WTC11 (cell line): ENCODE results near the gene PXT1. TPM values are rescaled to one million over a fixed set of nuclear protein-coding genes. Genes with fewer than 3 reads are reported as not detected.

Experiments used
- ATAC-seq: fragments of 200-7000 bp; cut with Tn5 transposase; 2 replicates; pipeline ENCODE4 v1.10.0; 2021; ENCODE audit warnings: mild to moderate bottlenecking, moderate library complexity
- CTCF ChIA-PET: fragments of 300-600 bp; sonication (Branson Sonifier 250); formaldehyde crosslinking; loops from one replicate; lab custom pipeline; 2021; ENCODE audit warnings: antibody characterized with exemption; lab: Charles Lee
- POLR2A ChIA-PET: fragments of 350-600 bp; sonication (Branson Sonifier 250); formaldehyde crosslinking; loops from one replicate; lab custom pipeline; 2021; ENCODE audit warnings: antibody characterized with exemption; lab: Charles Lee
- DNase-seq: peaks from one replicate; pipeline ENCODE4 v3.0.0; 2021; ENCODE audit warnings: low spot score
- H3K27ac Mint-ChIP-seq: 2 replicates; pipeline ENCODE4 v1.8.0; 2021; ENCODE audit warnings: mixed read lengths
- H3K27me3 Mint-ChIP-seq: 2 replicates; pipeline ENCODE4 v1.8.0; 2021; ENCODE audit warnings: low read depth, mild to moderate bottlenecking, moderate library complexity, mixed read lengths
- H3K36me3 Mint-ChIP-seq: 2 replicates; pipeline ENCODE4 v1.8.0; 2021; ENCODE audit warnings: mixed read lengths
- H3K4me1 Mint-ChIP-seq: 2 replicates; pipeline ENCODE4 v1.8.0; 2022; ENCODE audit warnings: mixed read lengths
- H3K4me3 Mint-ChIP-seq: 2 replicates; pipeline ENCODE4 v1.8.0; 2021; ENCODE audit warnings: mild to moderate bottlenecking, moderate library complexity, mixed read lengths
- H3K9me3 Mint-ChIP-seq: 2 replicates; pipeline ENCODE4 v1.8.0; 2021; ENCODE audit warnings: mixed read lengths
- E2F1 ChIP-seq: sonication (generic); formaldehyde crosslinking; IDR thresholded peaks from 2 replicates; pipeline ENCODE4 v1.8.0; 2022; ENCODE audit warnings: mild to moderate bottlenecking, missing genetic modification reagents
- FOXP1 ChIP-seq: sonication (generic); formaldehyde crosslinking; IDR thresholded peaks from 2 replicates; pipeline ENCODE4 v1.8.0; 2022; ENCODE audit warnings: missing genetic modification reagents, mild to moderate bottlenecking, moderate library complexity, borderline replicate concordance
- GABPB1 ChIP-seq: sonication (generic); formaldehyde crosslinking; IDR thresholded peaks from 2 replicates; pipeline ENCODE4 v1.8.1; 2023; ENCODE audit warnings: mild to moderate bottlenecking, missing genetic modification reagents
- ZNF532 ChIP-seq: fragments of 250-450 bp; sonication (Bioruptor Pico); IDR thresholded peaks from 2 replicates; pipeline ENCODE4 v1.9.0; 2021; ENCODE audit warnings: mild to moderate bottlenecking, borderline replicate concordance
- ZNF671 ChIP-seq: fragments of 250-450 bp; sonication (Bioruptor Pico); IDR thresholded peaks from 2 replicates; pipeline ENCODE4 v1.8.0; 2021; ENCODE audit warnings: mild to moderate bottlenecking
- total RNA-seq: library from RNA; stranded (reverse); gene quantifications from 3 replicates; pipeline ENCODE4 v1.2.3, GENCODE V29; 2021
- TF ChIP-seq, protein P1 (sequence below): sonication (generic); formaldehyde crosslinking; IDR thresholded peaks from 2 replicates; pipeline ENCODE4 v1.8.1; 2023; ENCODE audit warnings: mild to moderate bottlenecking, moderate library complexity, missing genetic modification reagents
- TF ChIP-seq, protein P2 (sequence below): sonication (generic); formaldehyde crosslinking; IDR thresholded peaks from 2 replicates; pipeline ENCODE4 v1.8.0; 2023; ENCODE audit warnings: missing genetic modification reagents, mild to moderate bottlenecking, borderline replicate concordance

The PXT1 gene
- total RNA-seq, 1 experiment from 2014 or later, result 0.15 TPM

DNA sequence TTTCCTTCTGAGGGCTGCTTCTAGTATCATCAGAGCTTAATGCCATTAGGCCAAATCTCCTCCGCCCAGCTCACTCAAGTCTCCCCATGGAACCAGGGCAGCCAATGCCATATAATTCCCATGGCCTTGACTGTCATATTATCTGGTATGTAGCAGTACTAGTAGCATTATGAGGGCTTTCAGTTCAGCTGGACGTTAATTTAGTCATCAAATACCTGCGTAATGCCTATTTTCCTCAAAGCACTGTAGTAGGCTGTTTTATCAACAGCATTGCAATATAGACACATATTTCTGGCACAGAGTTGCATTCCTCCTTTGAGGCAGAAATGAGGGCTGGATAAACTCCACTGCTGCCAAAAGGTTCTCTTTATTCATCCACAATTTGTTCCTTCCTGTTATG, 1.8 kb upstream of the PXT1 start:
- H3K4me1 Mint-ChIP-seq, result peaks cover 31% of the 10 kb centered on the region
- H3K4me3 Mint-ChIP-seq, result peak overlapping the region; percentile 92
- TF ChIP-seq FOXP1 (no peak), E2F1 (CRISPR knock-in tag) (no peak), GABPB1 (CRISPR knock-in tag) (0 out of 2 replicates have a peak, but pooled peaks have one; percentile 19)
- TF ChIP-seq, protein P1, sequence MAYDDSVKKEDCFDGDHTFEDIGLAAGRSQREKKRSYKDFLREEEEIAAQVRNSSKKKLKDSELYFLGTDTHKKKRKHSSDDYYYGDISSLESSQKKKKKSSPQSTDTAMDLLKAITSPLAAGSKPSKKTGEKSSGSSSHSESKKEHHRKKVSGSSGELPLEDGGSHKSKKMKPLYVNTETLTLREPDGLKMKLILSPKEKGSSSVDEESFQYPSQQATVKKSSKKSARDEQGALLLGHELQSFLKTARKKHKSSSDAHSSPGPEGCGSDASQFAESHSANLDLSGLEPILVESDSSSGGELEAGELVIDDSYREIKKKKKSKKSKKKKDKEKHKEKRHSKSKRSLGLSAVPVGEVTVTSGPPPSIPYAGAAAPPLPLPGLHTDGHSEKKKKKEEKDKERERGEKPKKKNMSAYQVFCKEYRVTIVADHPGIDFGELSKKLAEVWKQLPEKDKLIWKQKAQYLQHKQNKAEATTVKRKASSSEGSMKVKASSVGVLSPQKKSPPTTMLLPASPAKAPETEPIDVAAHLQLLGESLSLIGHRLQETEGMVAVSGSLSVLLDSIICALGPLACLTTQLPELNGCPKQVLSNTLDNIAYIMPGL (CRISPR knock-in tag), result 0 out of 2 replicates have a peak, but pooled peaks have one; percentile 8
- H3K36me3 Mint-ChIP-seq, result peaks cover 16% of the 10 kb centered on the region
- H3K27me3 Mint-ChIP-seq, result no peaks in the 10 kb centered on the region
- ChIA-PET POLR2A (no interaction called here), CTCF (interaction anchor here (1.7 to 2.1 kb wide), 2 partner anchors 15 to 21 kb away, joined by 5 to 20 read pairs; no protein-coding TSS in a partner anchor)
- DNase-seq (no peak), ATAC-seq (no peak)
- H3K9me3 Mint-ChIP-seq, result peaks cover 10% of the 10 kb centered on the region
- H3K27ac Mint-ChIP-seq, result peak overlapping the region; percentile 36; the same call in 1 of the 2 replicates

- Mint-ChIP-seq H3K4me3 (peak overlapping the region; percentile 92), H3K36me3 (peaks cover 9% of the 10 kb centered on the region), H3K27me3 (no peaks in the 10 kb centered on the region), H3K4me1 (peaks cover 31% of the 10 kb centered on the region), H3K9me3 (peaks cover 3% of the 10 kb centered on the region), H3K27ac (peak overlapping the region; percentile 84)
- TF ChIP-seq, protein P1 (CRISPR knock-in tag), result 0 out of 2 replicates have a peak, but pooled peaks have one; percentile 42
- TF ChIP-seq ZNF532 (no peak), ZNF671 (no peak)
- peak; percentile 71 for ATAC-seq
- ChIA-PET POLR2A (interaction anchor here (0.6 kb wide), 1 partner anchor 41 kb away, joined by 3 read pairs; no protein-coding TSS in a partner anchor), CTCF (interaction anchor here (1.7 to 2.1 kb wide), 2 partner anchors 15 to 21 kb away, joined by 5 to 20 read pairs; no protein-coding TSS in a partner anchor)
- DNase-seq, result peak; percentile 22
Measured at GRCh38 chr6:36443471-36444428, 1.1 kb upstream of the PXT1 start.

GRCh38 chr6:36442103-36442670, 467 bp downstream of the PXT1 start:
- no peak for ATAC-seq
- Mint-ChIP-seq H3K4me1 (peaks cover 31% of the 10 kb centered on the region), H3K27me3 (no peaks in the 10 kb centered on the region), H3K27ac (peak overlapping the region; percentile 82), H3K9me3 (no peaks in the 10 kb centered on the region), H3K36me3 (no peaks in the 10 kb centered on the region; the same call in 1 of the 2 replicates), H3K4me3 (peak overlapping the region; percentile 92)
- TF ChIP-seq, protein P2, sequence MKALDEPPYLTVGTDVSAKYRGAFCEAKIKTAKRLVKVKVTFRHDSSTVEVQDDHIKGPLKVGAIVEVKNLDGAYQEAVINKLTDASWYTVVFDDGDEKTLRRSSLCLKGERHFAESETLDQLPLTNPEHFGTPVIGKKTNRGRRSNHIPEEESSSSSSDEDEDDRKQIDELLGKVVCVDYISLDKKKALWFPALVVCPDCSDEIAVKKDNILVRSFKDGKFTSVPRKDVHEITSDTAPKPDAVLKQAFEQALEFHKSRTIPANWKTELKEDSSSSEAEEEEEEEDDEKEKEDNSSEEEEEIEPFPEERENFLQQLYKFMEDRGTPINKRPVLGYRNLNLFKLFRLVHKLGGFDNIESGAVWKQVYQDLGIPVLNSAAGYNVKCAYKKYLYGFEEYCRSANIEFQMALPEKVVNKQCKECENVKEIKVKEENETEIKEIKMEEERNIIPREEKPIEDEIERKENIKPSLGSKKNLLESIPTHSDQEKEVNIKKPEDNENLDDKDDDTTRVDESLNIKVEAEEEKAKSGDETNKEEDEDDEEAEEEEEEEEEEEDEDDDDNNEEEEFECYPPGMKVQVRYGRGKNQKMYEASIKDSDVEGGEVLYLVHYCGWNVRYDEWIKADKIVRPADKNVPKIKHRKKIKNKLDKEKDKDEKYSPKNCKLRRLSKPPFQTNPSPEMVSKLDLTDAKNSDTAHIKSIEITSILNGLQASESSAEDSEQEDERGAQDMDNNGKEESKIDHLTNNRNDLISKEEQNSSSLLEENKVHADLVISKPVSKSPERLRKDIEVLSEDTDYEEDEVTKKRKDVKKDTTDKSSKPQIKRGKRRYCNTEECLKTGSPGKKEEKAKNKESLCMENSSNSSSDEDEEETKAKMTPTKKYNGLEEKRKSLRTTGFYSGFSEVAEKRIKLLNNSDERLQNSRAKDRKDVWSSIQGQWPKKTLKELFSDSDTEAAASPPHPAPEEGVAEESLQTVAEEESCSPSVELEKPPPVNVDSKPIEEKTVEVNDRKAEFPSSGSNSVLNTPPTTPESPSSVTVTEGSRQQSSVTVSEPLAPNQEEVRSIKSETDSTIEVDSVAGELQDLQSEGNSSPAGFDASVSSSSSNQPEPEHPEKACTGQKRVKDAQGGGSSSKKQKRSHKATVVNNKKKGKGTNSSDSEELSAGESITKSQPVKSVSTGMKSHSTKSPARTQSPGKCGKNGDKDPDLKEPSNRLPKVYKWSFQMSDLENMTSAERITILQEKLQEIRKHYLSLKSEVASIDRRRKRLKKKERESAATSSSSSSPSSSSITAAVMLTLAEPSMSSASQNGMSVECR, result no peak
- peak; percentile 43; the same call in 1 of the 2 replicates for TF ChIP-seq GABPB1 (CRISPR knock-in tag)
- DNase-seq, result no peak
- ChIA-PET CTCF (interaction anchor here (0.7 to 1.8 kb wide), 3 partner anchors 14 to 265 kb away, joined by 3 to 17 read pairs (median 5); no protein-coding TSS in a partner anchor), POLR2A (no interaction called here)
